WTC11 (cell line): ENCODE results near the gene DAG1. TPM values are rescaled to one million over a fixed set of nuclear protein-coding genes. Genes with fewer than 3 reads are reported as not detected.

Source experiments
- ATAC-seq: fragments of 200-7000 bp; cut with Tn5 transposase; 2 replicates; pipeline ENCODE4 v1.10.0; 2021; ENCODE audit warnings: mild to moderate bottlenecking, moderate library complexity
- CTCF ChIA-PET: fragments of 300-600 bp; sonication (Branson Sonifier 250); formaldehyde crosslinking; loops from one replicate; lab custom pipeline; 2021; ENCODE audit warnings: antibody characterized with exemption; lab: Charles Lee
- POLR2A ChIA-PET: fragments of 350-600 bp; sonication (Branson Sonifier 250); formaldehyde crosslinking; loops from one replicate; lab custom pipeline; 2021; ENCODE audit warnings: antibody characterized with exemption; lab: Charles Lee
- DNase-seq: peaks from one replicate; pipeline ENCODE4 v3.0.0; 2021; ENCODE audit warnings: low spot score
- H3K27ac Mint-ChIP-seq: 2 replicates; pipeline ENCODE4 v1.8.0; 2021; ENCODE audit warnings: mixed read lengths
- H3K27me3 Mint-ChIP-seq: 2 replicates; pipeline ENCODE4 v1.8.0; 2021; ENCODE audit warnings: low read depth, mild to moderate bottlenecking, moderate library complexity, mixed read lengths
- H3K36me3 Mint-ChIP-seq: 2 replicates; pipeline ENCODE4 v1.8.0; 2021; ENCODE audit warnings: mixed read lengths
- H3K4me1 Mint-ChIP-seq: 2 replicates; pipeline ENCODE4 v1.8.0; 2022; ENCODE audit warnings: mixed read lengths
- H3K4me3 Mint-ChIP-seq: 2 replicates; pipeline ENCODE4 v1.8.0; 2021; ENCODE audit warnings: mild to moderate bottlenecking, moderate library complexity, mixed read lengths
- H3K9me3 Mint-ChIP-seq: 2 replicates; pipeline ENCODE4 v1.8.0; 2021; ENCODE audit warnings: mixed read lengths
- CREB1 ChIP-seq: sonication (generic); formaldehyde crosslinking; IDR thresholded peaks from 2 replicates; pipeline ENCODE4 v1.8.0; 2023; ENCODE audit warnings: mild to moderate bottlenecking, missing genetic modification reagents
- CREM ChIP-seq: sonication (generic); formaldehyde crosslinking; IDR thresholded peaks from 2 replicates; pipeline ENCODE4 v1.8.1; 2022; ENCODE audit warnings: mild to moderate bottlenecking, missing genetic modification reagents, moderate library complexity
- ELF4 ChIP-seq: sonication (generic); formaldehyde crosslinking; IDR thresholded peaks from 2 replicates; pipeline ENCODE4 v1.8.1; 2022; ENCODE audit warnings: low read depth, mild to moderate bottlenecking, moderate library complexity, missing genetic modification reagents
- ETV6 ChIP-seq: sonication (generic); formaldehyde crosslinking; IDR thresholded peaks from 2 replicates; pipeline ENCODE4 v1.8.1; 2022; ENCODE audit warnings: mild to moderate bottlenecking, missing genetic modification reagents
- FOXJ3 ChIP-seq: sonication (generic); formaldehyde crosslinking; IDR thresholded peaks from 2 replicates; pipeline ENCODE4 v1.9.0; 2021; ENCODE audit warnings: missing genetic modification reagents, mild to moderate bottlenecking, borderline replicate concordance
- FOXK1 ChIP-seq: sonication (generic); formaldehyde crosslinking; IDR thresholded peaks from 2 replicates; pipeline ENCODE4 v1.8.0; 2022; ENCODE audit warnings: mild to moderate bottlenecking, moderate library complexity, missing genetic modification reagents
- FOXP1 ChIP-seq: sonication (generic); formaldehyde crosslinking; IDR thresholded peaks from 2 replicates; pipeline ENCODE4 v1.8.0; 2022; ENCODE audit warnings: missing genetic modification reagents, mild to moderate bottlenecking, moderate library complexity, borderline replicate concordance
- JUN ChIP-seq: sonication (generic); formaldehyde crosslinking; IDR thresholded peaks from 2 replicates; pipeline ENCODE4 v1.8.0; 2023; ENCODE audit warnings: mild to moderate bottlenecking, missing genetic modification reagents
- MYBL2 ChIP-seq: sonication (generic); formaldehyde crosslinking; IDR thresholded peaks from 2 replicates; pipeline ENCODE4 v1.8.1; 2023; ENCODE audit warnings: mild to moderate bottlenecking, moderate library complexity, missing genetic modification reagents
- NFYB ChIP-seq: sonication (generic); formaldehyde crosslinking; conservative IDR thresholded peaks from 2 replicates; pipeline ENCODE4 v1.8.0; 2022; ENCODE audit warnings: low read depth, missing genetic modification reagents
- PRRX2 ChIP-seq: fragments of 250-450 bp; sonication (Bioruptor Pico); IDR thresholded peaks from 2 replicates; pipeline ENCODE4 v1.8.0; 2021; ENCODE audit warnings: mild to moderate bottlenecking
- RELA ChIP-seq: sonication (generic); formaldehyde crosslinking; IDR thresholded peaks from 2 replicates; pipeline ENCODE4 v1.8.1; 2022; ENCODE audit warnings: missing genetic modification reagents, mild to moderate bottlenecking, borderline replicate concordance
- SMAD3 ChIP-seq: sonication (generic); formaldehyde crosslinking; IDR thresholded peaks from 2 replicates; pipeline ENCODE4 v1.8.0; 2022; ENCODE audit warnings: missing genetic modification reagents, mild to moderate bottlenecking, borderline replicate concordance
- SP1 ChIP-seq: sonication (generic); formaldehyde crosslinking; conservative IDR thresholded peaks from 2 replicates; pipeline ENCODE4 v1.8.1; 2022; ENCODE audit warnings: missing genetic modification reagents
- ZNF263 ChIP-seq: sonication (generic); formaldehyde crosslinking; IDR thresholded peaks from 2 replicates; pipeline ENCODE4 v1.8.1; 2022; ENCODE audit warnings: low read depth, mild to moderate bottlenecking, moderate library complexity, missing genetic modification reagents
- ZNF532 ChIP-seq: fragments of 250-450 bp; sonication (Bioruptor Pico); IDR thresholded peaks from 2 replicates; pipeline ENCODE4 v1.9.0; 2021; ENCODE audit warnings: mild to moderate bottlenecking, borderline replicate concordance
- total RNA-seq: library from RNA; stranded (reverse); gene quantifications from 3 replicates; pipeline ENCODE4 v1.2.3, GENCODE V29; 2021
- TF ChIP-seq, protein P1 (sequence below): sonication (generic); formaldehyde crosslinking; IDR thresholded peaks from 2 replicates; pipeline ENCODE4 v1.8.1; 2023; ENCODE audit warnings: mild to moderate bottlenecking, moderate library complexity, missing genetic modification reagents
- TF ChIP-seq, protein P2 (sequence below): sonication (generic); formaldehyde crosslinking; IDR thresholded peaks from 2 replicates; pipeline ENCODE4 v1.8.0; 2023; ENCODE audit warnings: missing genetic modification reagents
- TF ChIP-seq, protein P3 (sequence below): sonication (generic); formaldehyde crosslinking; IDR thresholded peaks from 2 replicates; pipeline ENCODE4 v1.8.1; 2023; ENCODE audit warnings: mild to moderate bottlenecking, missing genetic modification reagents, moderate library complexity
- TF ChIP-seq, protein P4 (sequence below): sonication (generic); formaldehyde crosslinking; IDR thresholded peaks from 2 replicates; pipeline ENCODE4 v1.8.1; 2023; ENCODE audit warnings: mild to moderate bottlenecking, missing genetic modification reagents
- TF ChIP-seq, protein P5 (sequence below): sonication (generic); formaldehyde crosslinking; IDR thresholded peaks from 2 replicates; pipeline ENCODE4 v1.8.1; 2022; ENCODE audit warnings: low read depth, mild to moderate bottlenecking, moderate library complexity, missing genetic modification reagents, borderline replicate concordance

Gene DAG1
- total RNA-seq, 1 experiment from 2014 or later, result 115 TPM

DNA sequence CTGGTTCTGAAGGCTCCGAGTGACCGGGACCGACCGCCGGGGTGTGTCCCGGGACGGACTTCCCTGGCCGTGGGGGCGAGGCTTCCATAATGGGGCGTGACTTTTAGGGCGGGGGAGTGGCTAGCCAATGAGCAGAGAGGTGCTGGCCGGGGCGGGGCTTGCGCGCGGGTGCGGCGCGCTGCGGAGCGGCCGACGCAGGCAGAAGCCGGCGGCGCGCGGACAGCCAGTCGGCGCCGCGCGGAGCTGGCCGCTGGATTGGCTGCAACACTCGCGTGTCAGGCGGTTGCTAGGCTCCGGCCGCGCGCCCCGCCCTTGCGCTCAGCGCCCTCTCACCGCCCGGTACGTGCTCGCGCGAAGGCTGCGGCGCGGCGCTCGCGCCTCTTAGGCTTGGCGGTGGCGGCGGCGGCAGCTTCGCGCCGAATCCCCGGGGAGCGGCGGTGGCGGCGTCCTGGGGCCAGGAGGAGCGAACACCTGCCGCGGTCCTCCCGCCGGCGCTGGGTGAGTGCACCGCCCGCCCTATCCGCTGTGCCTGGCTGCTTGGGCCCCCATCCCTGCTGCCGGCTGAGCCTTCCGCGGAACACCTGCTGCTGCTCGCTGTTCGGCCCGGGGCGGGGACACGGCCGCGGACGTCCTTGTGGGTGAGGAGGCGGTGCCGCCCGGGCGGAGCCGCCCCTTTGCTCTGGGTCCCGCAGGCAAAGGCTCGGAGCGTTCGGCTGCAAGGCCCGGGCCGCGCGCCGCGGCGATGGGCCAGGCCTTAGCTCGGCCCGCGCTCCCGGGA, at the start of gene DAG1 (continued):
- TF ChIP-seq, protein P1, sequence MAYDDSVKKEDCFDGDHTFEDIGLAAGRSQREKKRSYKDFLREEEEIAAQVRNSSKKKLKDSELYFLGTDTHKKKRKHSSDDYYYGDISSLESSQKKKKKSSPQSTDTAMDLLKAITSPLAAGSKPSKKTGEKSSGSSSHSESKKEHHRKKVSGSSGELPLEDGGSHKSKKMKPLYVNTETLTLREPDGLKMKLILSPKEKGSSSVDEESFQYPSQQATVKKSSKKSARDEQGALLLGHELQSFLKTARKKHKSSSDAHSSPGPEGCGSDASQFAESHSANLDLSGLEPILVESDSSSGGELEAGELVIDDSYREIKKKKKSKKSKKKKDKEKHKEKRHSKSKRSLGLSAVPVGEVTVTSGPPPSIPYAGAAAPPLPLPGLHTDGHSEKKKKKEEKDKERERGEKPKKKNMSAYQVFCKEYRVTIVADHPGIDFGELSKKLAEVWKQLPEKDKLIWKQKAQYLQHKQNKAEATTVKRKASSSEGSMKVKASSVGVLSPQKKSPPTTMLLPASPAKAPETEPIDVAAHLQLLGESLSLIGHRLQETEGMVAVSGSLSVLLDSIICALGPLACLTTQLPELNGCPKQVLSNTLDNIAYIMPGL (CRISPR knock-in tag), result peak; percentile 89
- TF ChIP-seq, protein P2, sequence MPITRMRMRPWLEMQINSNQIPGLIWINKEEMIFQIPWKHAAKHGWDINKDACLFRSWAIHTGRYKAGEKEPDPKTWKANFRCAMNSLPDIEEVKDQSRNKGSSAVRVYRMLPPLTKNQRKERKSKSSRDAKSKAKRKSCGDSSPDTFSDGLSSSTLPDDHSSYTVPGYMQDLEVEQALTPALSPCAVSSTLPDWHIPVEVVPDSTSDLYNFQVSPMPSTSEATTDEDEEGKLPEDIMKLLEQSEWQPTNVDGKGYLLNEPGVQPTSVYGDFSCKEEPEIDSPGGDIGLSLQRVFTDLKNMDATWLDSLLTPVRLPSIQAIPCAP (CRISPR knock-in tag), result 0 out of 2 replicates have a peak, but pooled peaks have one; percentile 36
- TF ChIP-seq, protein P3, sequence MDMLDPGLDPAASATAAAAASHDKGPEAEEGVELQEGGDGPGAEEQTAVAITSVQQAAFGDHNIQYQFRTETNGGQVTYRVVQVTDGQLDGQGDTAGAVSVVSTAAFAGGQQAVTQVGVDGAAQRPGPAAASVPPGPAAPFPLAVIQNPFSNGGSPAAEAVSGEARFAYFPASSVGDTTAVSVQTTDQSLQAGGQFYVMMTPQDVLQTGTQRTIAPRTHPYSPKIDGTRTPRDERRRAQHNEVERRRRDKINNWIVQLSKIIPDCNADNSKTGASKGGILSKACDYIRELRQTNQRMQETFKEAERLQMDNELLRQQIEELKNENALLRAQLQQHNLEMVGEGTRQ (CRISPR knock-in tag), result peak; percentile 7; the same call in 1 of the 2 replicates
- TF ChIP-seq ZNF532 (CRISPR knock-in tag) (no peak), SMAD3 (CRISPR knock-in tag) (peak; percentile 20; the same call in 1 of the 2 replicates), FOXK1 (CRISPR knock-in tag) (peak; percentile 68), SP1 (CRISPR knock-in tag) (peak; percentile 83; the same call in 1 of the 2 replicates), CREM (peak; percentile 66; the same call in 1 of the 2 replicates), JUN (CRISPR knock-in tag) (peak; percentile 72), ETV6 (0 out of 2 replicates have a peak, but pooled peaks have one; percentile 46)
- TF ChIP-seq, all 79 proteins: peak for 25

DNA sequence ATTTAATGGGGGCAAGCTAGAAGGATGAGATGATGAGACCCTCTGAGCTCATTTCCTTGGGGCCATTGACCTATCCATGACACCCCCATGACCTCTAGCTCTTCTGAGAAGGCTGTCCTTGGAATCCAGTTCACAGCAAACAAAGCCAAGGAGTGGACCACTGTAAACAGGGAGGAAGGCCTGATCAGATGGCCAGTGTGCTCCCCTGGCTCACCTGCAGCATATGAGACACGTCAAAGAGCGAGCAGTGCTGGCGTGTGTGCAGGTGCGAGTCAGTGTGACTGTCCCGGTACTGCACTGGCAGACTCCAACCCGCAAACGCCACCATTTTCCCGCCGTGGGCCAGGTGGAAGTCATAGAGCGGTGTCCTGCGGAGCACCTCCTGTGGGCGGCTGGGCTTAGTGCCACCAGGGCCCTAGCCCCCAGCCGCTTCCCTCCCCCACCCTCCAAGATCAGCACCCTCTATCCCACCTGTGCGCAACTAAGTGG, 48.1 kb upstream of the DAG1 start:
- peak; percentile 13 for ATAC-seq
- POLR2A ChIA-PET, result interaction anchor here (0.7 kb wide), 2 partner anchors 9 to 47 kb away, joined by 3 read pairs; no protein-coding TSS in a partner anchor
- CTCF ChIA-PET, result interaction anchor here (0.9 to 2.0 kb wide), 8 partner anchors 10 to 328 kb away, joined by 3 to 7 read pairs (median 4); partner anchors contain the start of genes KLHDC8B, QRICH1, RHOA and TCTA
- no peak for DNase-seq
- Mint-ChIP-seq H3K27me3 (no peaks in the 10 kb centered on the region), H3K27ac (peak overlapping the region; percentile 94), H3K4me3 (peak overlapping the region; percentile 96), H3K9me3 (no peaks in the 10 kb centered on the region), H3K36me3 (peaks cover 7% of the 10 kb centered on the region; the same call in 1 of the 2 replicates), H3K4me1 (peaks cover 26% of the 10 kb centered on the region)
- TF ChIP-seq FOXP1 (CRISPR knock-in tag) (peak; percentile 67; the same call in 1 of the 2 replicates), FOXJ3 (no peak), PRRX2 (no peak), ELF4 (CRISPR knock-in tag) (no peak), SMAD3 (CRISPR knock-in tag) (no peak), RELA (no peak), MYBL2 (CRISPR knock-in tag) (peak; percentile 55; the same call in 1 of the 2 replicates), NFYB (CRISPR knock-in tag) (0 out of 2 replicates have a peak, but pooled peaks have one; percentile 8), CREB1 (CRISPR knock-in tag) (no peak), ZNF263 (CRISPR knock-in tag) (no peak)
- TF ChIP-seq, protein P4, sequence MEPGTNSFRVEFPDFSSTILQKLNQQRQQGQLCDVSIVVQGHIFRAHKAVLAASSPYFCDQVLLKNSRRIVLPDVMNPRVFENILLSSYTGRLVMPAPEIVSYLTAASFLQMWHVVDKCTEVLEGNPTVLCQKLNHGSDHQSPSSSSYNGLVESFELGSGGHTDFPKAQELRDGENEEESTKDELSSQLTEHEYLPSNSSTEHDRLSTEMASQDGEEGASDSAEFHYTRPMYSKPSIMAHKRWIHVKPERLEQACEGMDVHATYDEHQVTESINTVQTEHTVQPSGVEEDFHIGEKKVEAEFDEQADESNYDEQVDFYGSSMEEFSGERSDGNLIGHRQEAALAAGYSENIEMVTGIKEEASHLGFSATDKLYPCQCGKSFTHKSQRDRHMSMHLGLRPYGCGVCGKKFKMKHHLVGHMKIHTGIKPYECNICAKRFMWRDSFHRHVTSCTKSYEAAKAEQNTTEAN (CRISPR knock-in tag), result 0 out of 2 replicates have a peak, but pooled peaks have one; percentile 58
- TF ChIP-seq, protein P1 (CRISPR knock-in tag), result 0 out of 2 replicates have a peak, but pooled peaks have one; percentile 46
- TF ChIP-seq, protein P5, sequence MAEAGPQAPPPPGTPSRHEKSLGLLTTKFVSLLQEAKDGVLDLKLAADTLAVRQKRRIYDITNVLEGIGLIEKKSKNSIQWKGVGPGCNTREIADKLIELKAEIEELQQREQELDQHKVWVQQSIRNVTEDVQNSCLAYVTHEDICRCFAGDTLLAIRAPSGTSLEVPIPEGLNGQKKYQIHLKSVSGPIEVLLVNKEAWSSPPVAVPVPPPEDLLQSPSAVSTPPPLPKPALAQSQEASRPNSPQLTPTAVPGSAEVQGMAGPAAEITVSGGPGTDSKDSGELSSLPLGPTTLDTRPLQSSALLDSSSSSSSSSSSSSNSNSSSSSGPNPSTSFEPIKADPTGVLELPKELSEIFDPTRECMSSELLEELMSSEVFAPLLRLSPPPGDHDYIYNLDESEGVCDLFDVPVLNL, result peak; percentile 84
